Spinal cord (tissue), 10 donors: Measurements from ENCODE around the gene CRMP1. TPM values are rescaled to one million over a fixed set of nuclear protein-coding genes. Genes with fewer than 3 reads are reported as not detected.
"Not testable (repeated sequence)": the region's sequence is repeated elsewhere in the genome, so short reads cannot be mapped to it uniquely, and the experiment has no call there.

ENCODE experiments used
- DNase-seq, 6 donors: peaks; one replicate each; pipeline versions ENCODE4 v3.0.0 to v3.0.0-alpha.2; 2013 to 2015; ENCODE audit warnings: low spot score in 6 of 6, low read depth in 4 of 6
- H3K27ac ChIP-seq: one replicate; pipeline ENCODE4 v1.5.1; 2013; ENCODE audit warnings: low read depth, low read length, control low read depth
- H3K27me3 ChIP-seq: one replicate; pipeline ENCODE4 v1.6.1; 2013; ENCODE audit warnings: low read length; ENCODE audit not compliant: control insufficient read depth, insufficient read depth
- H3K36me3 ChIP-seq: one replicate; pipeline ENCODE4 v1.6.1; 2013; ENCODE audit warnings: low read length; ENCODE audit not compliant: control insufficient read depth, insufficient read depth
- H3K4me1 ChIP-seq: one replicate; pipeline ENCODE4 v1.6.1; 2013; ENCODE audit warnings: low read length; ENCODE audit not compliant: control insufficient read depth, insufficient read depth
- H3K4me3 ChIP-seq: one replicate; pipeline ENCODE4 v1.5.1; 2013; ENCODE audit warnings: low read depth, low read length, control low read depth
- H3K9me3 ChIP-seq: one replicate; pipeline ENCODE4 v1.6.1; 2013; ENCODE audit warnings: low read length; ENCODE audit not compliant: control insufficient read depth, insufficient read depth
- WGBS: methylation state at CpG from one replicate; pipeline ENCODE4 v1.1.5; 2013; ENCODE audit warnings: missing lambda C conversion rate; ENCODE audit not compliant: insufficient coverage; 5-methylcytosine and 5-hydroxymethylcytosine counted together
- polyA plus RNA-seq, 2 donors: library from polyadenylated mRNA; unstranded; fragments of 120-200 nt; gene quantifications; one replicate each; pipeline ENCODE4 v1.2.1, GENCODE V29; 2013; ENCODE audit not compliant: insufficient read length in 2 of 2
- total RNA-seq, 2 donors: library from RNA; depleted of rRNA in 1 of 2; stranded (reverse); fragments of 120-200 nt in 1 of 2; fragments of >200 nt in 1 of 2; gene quantifications; one replicate each; pipeline versions ENCODE4 v1.2.3 to v1.2.4, GENCODE V29; 2013 to 2014
- donor health status: healthy.

Gene CRMP1
- total and polyA plus RNA-seq, 4 donors = 99.1 to 506 (median 301) TPM

- Histone ChIP-seq H3K9me3 (no peaks in the 10 kb centered on the region), H3K36me3 (peaks cover 69% of the 10 kb centered on the region), H3K4me1 (no peaks in the 10 kb centered on the region), H3K27ac (no peak overlapping the region), H3K4me3 (no peak overlapping the region), H3K27me3 (no peaks in the 10 kb centered on the region)
- WGBS = 49% methylated on average over 14 of the region's 18 CpGs
- DNase-seq = peak in 2 of 6 donors; percentile 24 to 51
Observed at GRCh38 chr4:5821665-5822358, 71.1 kb downstream of the CRMP1 start.

GRCh38 chr4:5816851-5817375, 76.0 kb downstream of the CRMP1 start:
- no peak for DNase-seq
- 88% methylated on average over 10 of the region's 12 CpGs for WGBS
- peaks cover 76% of the 10 kb centered on the region for H3K36me3 ChIP-seq

GRCh38 chr4:5816101-5816500, 76.8 kb downstream of the CRMP1 start:
- Histone ChIP-seq H3K4me1 (peaks cover 3% of the 10 kb centered on the region), H3K9me3 (no peaks in the 10 kb centered on the region), H3K27ac (no peak overlapping the region), H3K36me3 (peaks cover 76% of the 10 kb centered on the region), H3K27me3 (no peaks in the 10 kb centered on the region), H3K4me3 (no peak overlapping the region)
- no peak for DNase-seq
- 78% methylated on average over 8 of the region's 8 CpGs for WGBS

More at GRCh38 chr4:5816851-5817375, 76.0 kb downstream of the CRMP1 start:
- Histone ChIP-seq H3K27ac (no peak overlapping the region), H3K9me3 (no peaks in the 10 kb centered on the region), H3K27me3 (no peaks in the 10 kb centered on the region), H3K4me1 (peaks cover 3% of the 10 kb centered on the region), H3K4me3 (no peak overlapping the region)

- Histone ChIP-seq H3K4me3 (no peak overlapping the region), H3K27me3 (no peaks in the 10 kb centered on the region), H3K4me1 (peaks cover 3% of the 10 kb centered on the region), H3K27ac (no peak overlapping the region), H3K36me3 (peaks cover 76% of the 10 kb centered on the region), H3K9me3 (peaks cover 2% of the 10 kb centered on the region)
- no CpG with 5 or more reads among the region's 5 CpGs for WGBS
- no peak for DNase-seq
Observed at GRCh38 chr4:5815641-5816040, 77.2 kb downstream of the CRMP1 start.

- no peak for DNase-seq
- peaks cover 84% of the 10 kb centered on the region for H3K36me3 ChIP-seq
Observed at GRCh38 chr4:5814421-5814820, 78.5 kb downstream of the CRMP1 start.

GRCh38 chr4:5813882-5814255, 79.0 kb downstream of the CRMP1 start:
- Histone ChIP-seq H3K4me3 (no peak overlapping the region), H3K27me3 (no peaks in the 10 kb centered on the region), H3K27ac (no peak overlapping the region), H3K9me3 (peaks cover 4% of the 10 kb centered on the region), H3K4me1 (peaks cover 3% of the 10 kb centered on the region), H3K36me3 (peaks cover 84% of the 10 kb centered on the region)
- no peak for DNase-seq
- 97% methylated on average over 6 of the region's 7 CpGs for WGBS

More at GRCh38 chr4:5814421-5814820, 78.5 kb downstream of the CRMP1 start:
- WGBS = 97% methylated on average over 6 of the region's 6 CpGs
- peaks cover 3% of the 10 kb centered on the region for H3K4me1 ChIP-seq
- H3K27me3 ChIP-seq = no peaks in the 10 kb centered on the region
- H3K4me3 ChIP-seq = no peak overlapping the region
- H3K27ac ChIP-seq = no peak overlapping the region
- H3K9me3 ChIP-seq = peaks cover 4% of the 10 kb centered on the region

- Histone ChIP-seq H3K27ac (no peak overlapping the region), H3K36me3 (peaks cover 84% of the 10 kb centered on the region)
Observed at GRCh38 chr4:5812506-5813229, 80.2 kb downstream of the CRMP1 start.

GRCh38 chr4:5812057-5812456, 80.8 kb downstream of the CRMP1 start:
- H3K36me3 ChIP-seq = peaks cover 87% of the 10 kb centered on the region
- not testable (repeated sequence) for H3K9me3 ChIP-seq, H3K27me3 ChIP-seq, DNase-seq, H3K4me3 ChIP-seq, H3K27ac ChIP-seq, H3K4me1 ChIP-seq
- WGBS = 98% methylated on average over 5 of the region's 5 CpGs

More at GRCh38 chr4:5812506-5813229, 80.2 kb downstream of the CRMP1 start:
- DNase-seq = peak; percentile 31 to 96 (median 68)
- H3K9me3 ChIP-seq = peaks cover 4% of the 10 kb centered on the region
- H3K4me3 ChIP-seq = no peak overlapping the region
- 82% methylated on average over 8 of the region's 9 CpGs for WGBS
- no peaks in the 10 kb centered on the region for H3K27me3 ChIP-seq
- H3K4me1 ChIP-seq = peaks cover 3% of the 10 kb centered on the region

GRCh38 chr4:5810770-5811430, 82.0 kb downstream of the CRMP1 start:
- Histone ChIP-seq H3K27ac (no peak overlapping the region), H3K36me3 (peaks cover 78% of the 10 kb centered on the region), H3K9me3 (peaks cover 4% of the 10 kb centered on the region), H3K4me3 (no peak overlapping the region), H3K4me1 (peaks cover under 1% of the 10 kb centered on the region), H3K27me3 (no peaks in the 10 kb centered on the region)
- 85% methylated on average over 11 of the region's 12 CpGs for WGBS
- DNase-seq = no peak
